ENCODE data around the gene RABGAP1L.
A peak's percentile ranks its signal among the peaks of the same experiment; 100 is the strongest.
"Not testable (repeated sequence)": the region's sequence is repeated elsewhere in the genome, so short reads cannot be mapped to it uniquely, and the experiment has no call there.

The RABGAP1L gene

GRCh38 chr1:174309490-174309889 lies 150.2 kb downstream of the RABGAP1L start:
- no peaks in the 10 kb centered on the region for H3K4me1 ChIP-seq (ENCODE audit: control extremely low read depth in 1 of 4, control insufficient read depth in 4 of 4, insufficient read depth in 4 of 4, low read length in 3 of 4)
- no peak overlapping the region for H3K27ac ChIP-seq (ENCODE audit: insufficient read depth in 1 of 2, low read depth in 1 of 2, low read length in 2 of 2, poor library complexity in 1 of 2, severe bottlenecking in 2 of 2)
- ChIA-PET CTCF (no interaction called here), POLR2A (no interaction called here)
- no peak for DNase-seq
- no peaks in the 10 kb centered on the region for H3K27me3 ChIP-seq (replicated peaks in 2 of 5; ENCODE audit: control insufficient read depth in 4 of 5, insufficient read depth in 5 of 5, low read length in 4 of 5)
- H3K4me3 ChIP-seq (ENCODE audit: control insufficient read depth in 1 of 7, extremely low read depth in 1 of 7, insufficient read depth in 4 of 7, low read depth in 2 of 7, low read length in 6 of 7), result no peak overlapping the region
- peaks cover 2 to 55% (median 13%) of the 10 kb centered on the region in 5 experiments for H3K9me3 ChIP-seq (ENCODE audit: control extremely low read depth in 1 of 5, control insufficient read depth in 4 of 5, insufficient read depth in 2 of 5, low read depth in 1 of 5, low read length in 4 of 5)
- H3K36me3 ChIP-seq (ENCODE audit: control insufficient read depth in 4 of 4, insufficient read depth in 4 of 4, low read length in 3 of 4), result peaks cover 0 to 32% (median 6%) of the 10 kb centered on the region in 4 experiments

GRCh38 chr1:174314433-174314832 lies 155.1 kb downstream of the RABGAP1L start:
- Histone ChIP-seq H3K36me3 (ENCODE audit: control insufficient read depth in 4 of 4, insufficient read depth in 4 of 4, low read length in 3 of 4) (peaks cover 0 to 30% (median 3%) of the 10 kb centered on the region in 4 experiments), H3K9me3 (ENCODE audit: control extremely low read depth in 1 of 5, control insufficient read depth in 4 of 5, insufficient read depth in 2 of 5, low read depth in 1 of 5, low read length in 4 of 5) (peaks cover 7 to 73% (median 19%) of the 10 kb centered on the region in 5 experiments), H3K4me1 (ENCODE audit: control extremely low read depth in 1 of 4, control insufficient read depth in 4 of 4, insufficient read depth in 4 of 4, low read length in 3 of 4) (no peaks in the 10 kb centered on the region), H3K4me3 (ENCODE audit: control insufficient read depth in 1 of 7, extremely low read depth in 1 of 7, insufficient read depth in 4 of 7, low read depth in 2 of 7, low read length in 6 of 7) (no peak overlapping the region), H3K27me3 (replicated peaks in 2 of 5; ENCODE audit: control insufficient read depth in 4 of 5, insufficient read depth in 5 of 5, low read length in 4 of 5) (no peaks in the 10 kb centered on the region), H3K27ac (ENCODE audit: insufficient read depth in 1 of 2, low read depth in 1 of 2, low read length in 2 of 2, poor library complexity in 1 of 2, severe bottlenecking in 2 of 2) (no peak overlapping the region)
- ChIA-PET CTCF (no interaction called here), POLR2A (no interaction called here)
- DNase-seq, result no peak
- WGBS (ENCODE audit: insufficient coverage), result no CpG with 5 or more reads among the region's 4 CpGs

GRCh38 chr1:174315239-174315638 lies 155.9 kb downstream of the RABGAP1L start:
- ChIA-PET POLR2A (no interaction called here), CTCF (no interaction called here)
- Histone ChIP-seq H3K4me3 (ENCODE audit: control insufficient read depth in 1 of 7, extremely low read depth in 1 of 7, insufficient read depth in 4 of 7, low read depth in 2 of 7, low read length in 6 of 7) (no peak overlapping the region), H3K9me3 (ENCODE audit: control extremely low read depth in 1 of 5, control insufficient read depth in 4 of 5, insufficient read depth in 2 of 5, low read depth in 1 of 5, low read length in 4 of 5) (peaks cover 7 to 75% (median 19%) of the 10 kb centered on the region in 5 experiments), H3K27me3 (replicated peaks in 2 of 5; ENCODE audit: control insufficient read depth in 4 of 5, insufficient read depth in 5 of 5, low read length in 4 of 5) (no peaks in the 10 kb centered on the region), H3K36me3 (ENCODE audit: control insufficient read depth in 4 of 4, insufficient read depth in 4 of 4, low read length in 3 of 4) (peaks cover 0 to 32% (median 3%) of the 10 kb centered on the region in 4 experiments), H3K27ac (ENCODE audit: insufficient read depth in 1 of 2, low read depth in 1 of 2, low read length in 2 of 2, poor library complexity in 1 of 2, severe bottlenecking in 2 of 2) (no peak overlapping the region), H3K4me1 (ENCODE audit: control extremely low read depth in 1 of 4, control insufficient read depth in 4 of 4, insufficient read depth in 4 of 4, low read length in 3 of 4) (no peaks in the 10 kb centered on the region)
- no CpG with 5 or more reads among the region's 2 CpGs for WGBS (ENCODE audit: insufficient coverage)
- peak in 2 of 3 donors; percentile 17 to 29 for DNase-seq

- peaks cover 0 to 20% (median 10%) of the 10 kb centered on the region in 4 experiments for H3K4me1 ChIP-seq (ENCODE audit: control extremely low read depth in 1 of 4, control insufficient read depth in 4 of 4, insufficient read depth in 4 of 4, low read length in 3 of 4)
- POLR2A ChIA-PET, result not testable (repeated sequence)
- WGBS (ENCODE audit: insufficient coverage), result 100% methylated on average over 2 of the region's 3 CpGs
These were observed 161.6 kb downstream of the RABGAP1L start for GRCh38 chr1:174320897-174321296.

GRCh38 chr1:174322202-174322862 lies 163.0 kb downstream of the RABGAP1L start:
- DNase-seq, result no peak
- Histone ChIP-seq H3K27ac (ENCODE audit: insufficient read depth in 1 of 2, low read depth in 1 of 2, low read length in 2 of 2, poor library complexity in 1 of 2, severe bottlenecking in 2 of 2) (no peak overlapping the region), H3K36me3 (ENCODE audit: control insufficient read depth in 4 of 4, insufficient read depth in 4 of 4, low read length in 3 of 4) (peaks cover 2 to 30% (median 7%) of the 10 kb centered on the region in 4 experiments), H3K4me3 (ENCODE audit: control insufficient read depth in 1 of 7, extremely low read depth in 1 of 7, insufficient read depth in 4 of 7, low read depth in 2 of 7, low read length in 6 of 7) (no peak overlapping the region), H3K27me3 (replicated peaks in 2 of 5; ENCODE audit: control insufficient read depth in 4 of 5, insufficient read depth in 5 of 5, low read length in 4 of 5) (no peaks in the 10 kb centered on the region), H3K9me3 (ENCODE audit: control extremely low read depth in 1 of 5, control insufficient read depth in 4 of 5, insufficient read depth in 2 of 5, low read depth in 1 of 5, low read length in 4 of 5) (peaks cover 9 to 64% (median 25%) of the 10 kb centered on the region in 5 experiments), H3K4me1 (ENCODE audit: control extremely low read depth in 1 of 4, control insufficient read depth in 4 of 4, insufficient read depth in 4 of 4, low read length in 3 of 4) (peaks cover 0 to 20% (median 10%) of the 10 kb centered on the region in 4 experiments)
- ChIA-PET CTCF (no interaction called here), POLR2A (no interaction called here)
- 100% methylated on average over 1 of the region's 1 CpG for WGBS (ENCODE audit: insufficient coverage)

More at GRCh38 chr1:174320897-174321296, 161.6 kb downstream of the RABGAP1L start:
- H3K27me3 ChIP-seq (replicated peaks in 2 of 5; ENCODE audit: control insufficient read depth in 4 of 5, insufficient read depth in 5 of 5, low read length in 4 of 5); H3K4me3 ChIP-seq (ENCODE audit: control insufficient read depth in 1 of 7, extremely low read depth in 1 of 7, insufficient read depth in 4 of 7, low read depth in 2 of 7, low read length in 6 of 7); H3K27ac ChIP-seq (ENCODE audit: insufficient read depth in 1 of 2, low read depth in 1 of 2, low read length in 2 of 2, poor library complexity in 1 of 2, severe bottlenecking in 2 of 2); CTCF ChIA-PET: not testable (repeated sequence)
- peak in 2 of 3 donors; percentile 13 to 25 for DNase-seq
- Histone ChIP-seq H3K9me3 (ENCODE audit: control extremely low read depth in 1 of 5, control insufficient read depth in 4 of 5, insufficient read depth in 2 of 5, low read depth in 1 of 5, low read length in 4 of 5) (peaks cover 10 to 65% (median 28%) of the 10 kb centered on the region in 5 experiments), H3K36me3 (ENCODE audit: control insufficient read depth in 4 of 4, insufficient read depth in 4 of 4, low read length in 3 of 4) (peaks cover 2 to 42% (median 7%) of the 10 kb centered on the region in 4 experiments)

- Histone ChIP-seq H3K4me1 (ENCODE audit: control extremely low read depth in 1 of 4, control insufficient read depth in 4 of 4, insufficient read depth in 4 of 4, low read length in 3 of 4) (peaks cover 0 to 20% (median 10%) of the 10 kb centered on the region in 4 experiments), H3K27ac (ENCODE audit: insufficient read depth in 1 of 2, low read depth in 1 of 2, low read length in 2 of 2, poor library complexity in 1 of 2, severe bottlenecking in 2 of 2) (no peak overlapping the region), H3K27me3 (replicated peaks in 2 of 5; ENCODE audit: control insufficient read depth in 4 of 5, insufficient read depth in 5 of 5, low read length in 4 of 5) (no peaks in the 10 kb centered on the region), H3K4me3 (ENCODE audit: control insufficient read depth in 1 of 7, extremely low read depth in 1 of 7, insufficient read depth in 4 of 7, low read depth in 2 of 7, low read length in 6 of 7) (peak overlapping the region in 1 of 7 experiments; percentile 24), H3K36me3 (ENCODE audit: control insufficient read depth in 4 of 4, insufficient read depth in 4 of 4, low read length in 3 of 4) (peaks cover 2 to 23% (median 5%) of the 10 kb centered on the region in 4 experiments), H3K9me3 (ENCODE audit: control extremely low read depth in 1 of 5, control insufficient read depth in 4 of 5, insufficient read depth in 2 of 5, low read depth in 1 of 5, low read length in 4 of 5) (peaks cover 6 to 56% (median 23%) of the 10 kb centered on the region in 5 experiments)
- DNase-seq, result no peak
- POLR2A ChIA-PET, result no interaction called here
- WGBS (ENCODE audit: insufficient coverage), result 100% methylated on average over 1 of the region's 1 CpG
- CTCF ChIA-PET, result no interaction called here
These were observed 165.2 kb downstream of the RABGAP1L start for GRCh38 chr1:174324493-174324892.

GRCh38 chr1:174324939-174325338 lies 165.6 kb downstream of the RABGAP1L start:
- POLR2A ChIA-PET, result no interaction called here
- H3K4me1 ChIP-seq (ENCODE audit: control extremely low read depth in 1 of 4, control insufficient read depth in 4 of 4, insufficient read depth in 4 of 4, low read length in 3 of 4), result peaks cover 0 to 20% (median 10%) of the 10 kb centered on the region in 4 experiments
- H3K4me3 ChIP-seq (ENCODE audit: control insufficient read depth in 1 of 7, extremely low read depth in 1 of 7, insufficient read depth in 4 of 7, low read depth in 2 of 7, low read length in 6 of 7), result peak overlapping the region in 2 of 7 experiments; percentile 24 to 38
- no peaks in the 10 kb centered on the region for H3K27me3 ChIP-seq (replicated peaks in 2 of 5; ENCODE audit: control insufficient read depth in 4 of 5, insufficient read depth in 5 of 5, low read length in 4 of 5)
- peak in 1 of 3 donors; percentile 18 for DNase-seq
- CTCF ChIA-PET, result no interaction called here
- no CpG with 5 or more reads among the region's 1 CpG for WGBS (ENCODE audit: insufficient coverage)
- peaks cover 6 to 52% (median 23%) of the 10 kb centered on the region in 5 experiments for H3K9me3 ChIP-seq (ENCODE audit: control extremely low read depth in 1 of 5, control insufficient read depth in 4 of 5, insufficient read depth in 2 of 5, low read depth in 1 of 5, low read length in 4 of 5)
- no peak overlapping the region for H3K27ac ChIP-seq (ENCODE audit: insufficient read depth in 1 of 2, low read depth in 1 of 2, low read length in 2 of 2, poor library complexity in 1 of 2, severe bottlenecking in 2 of 2)
- H3K36me3 ChIP-seq (ENCODE audit: control insufficient read depth in 4 of 4, insufficient read depth in 4 of 4, low read length in 3 of 4), result peaks cover 2 to 23% (median 5%) of the 10 kb centered on the region in 4 experiments
